Keratinocyte (primary cell): ENCODE data around the gene CACNA1C. TPM values are rescaled to one million over a fixed set of nuclear protein-coding genes. Genes with fewer than 3 reads are reported as not detected.

Source experiments
- DNase-seq: peaks from one replicate; pipeline ENCODE4 v3.0.0-alpha.2; 2011; ENCODE audit warnings: low read depth, missing footprints, low spot score
- FAIRE-seq: peaks from 2 replicates; lab custom pipeline; 2011; peaks lifted over from hg19 to GRCh38; lab: Jason Lieb, UNC
- H2AFZ ChIP-seq: 2 replicates; pipeline ENCODE4 v1.6.0; 2012; ENCODE audit warnings: low read length, control low read depth, inconsistent platforms; ENCODE audit not compliant: control insufficient read depth
- H3K27ac ChIP-seq: 2 replicates; pipeline ENCODE4 v1.5.1; 2011; ENCODE audit warnings: low read length; ENCODE audit not compliant: control insufficient read depth, insufficient read depth
- H3K27me3 ChIP-seq: 3 replicates; pipeline ENCODE4 v1.6.0; 2011; ENCODE audit warnings: low read length; ENCODE audit not compliant: control insufficient read depth, insufficient read depth; ENCODE audit errors: extremely low read depth
- H3K36me3 ChIP-seq, 2 experiments: 2 replicates in 1 of 2; 3 replicates in 1 of 2; pipeline ENCODE4 v1.5.1; 2011; ENCODE audit warnings: low read length in 2 of 2, mild to moderate bottlenecking in 1 of 2; ENCODE audit not compliant: control insufficient read depth in 2 of 2, insufficient read depth in 2 of 2; ENCODE audit errors: extremely low read depth in 1 of 2
- H3K4me1 ChIP-seq: 3 replicates; pipeline ENCODE4 v1.5.1; 2011; ENCODE audit warnings: low read length; ENCODE audit not compliant: control insufficient read depth, insufficient read depth; ENCODE audit errors: extremely low read depth
- H3K4me2 ChIP-seq: 3 replicates; pipeline ENCODE4 v1.6.0; 2011; ENCODE audit warnings: low read depth, low read length; ENCODE audit not compliant: control insufficient read depth, insufficient read depth; ENCODE audit errors: extremely low read depth
- H3K4me3 ChIP-seq, 3 experiments: fragments of 200-600 bp in 1 of 3; sonication (generic) in 1 of 3; 2 replicates in 2 of 3; 3 replicates in 1 of 3; pipeline ENCODE4 v1.5.1; 2011 to 2016; ENCODE audit warnings: low read length in 3 of 3, mild to moderate bottlenecking in 3 of 3, control low read depth in 2 of 3, inconsistent platforms in 1 of 3, low read depth in 1 of 3, mixed read lengths in 1 of 3, mixed run types in 1 of 3, moderate library complexity in 1 of 3; ENCODE audit not compliant: control insufficient read depth in 2 of 3, insufficient read depth in 2 of 3; ENCODE audit errors: extremely low read depth in 1 of 3
- H3K79me2 ChIP-seq: 2 replicates; pipeline ENCODE4 v1.6.0; 2012; ENCODE audit warnings: low read length; ENCODE audit not compliant: control insufficient read depth, insufficient read depth
- H3K9ac ChIP-seq: 3 replicates; pipeline ENCODE4 v1.6.0; 2011; ENCODE audit warnings: low read length; ENCODE audit not compliant: control insufficient read depth, insufficient read depth; ENCODE audit errors: extremely low read depth
- H3K9me1 ChIP-seq: 3 replicates; pipeline ENCODE4 v1.6.0; 2011; ENCODE audit warnings: low read length; ENCODE audit not compliant: control insufficient read depth, insufficient read depth; ENCODE audit errors: extremely low read depth
- H3K9me3 ChIP-seq: 2 replicates; pipeline ENCODE4 v1.5.1; 2012; ENCODE audit warnings: low read depth, low read length; ENCODE audit not compliant: control insufficient read depth
- H4K20me1 ChIP-seq: 3 replicates; pipeline ENCODE4 v1.6.0; 2011; ENCODE audit warnings: low read length; ENCODE audit not compliant: control insufficient read depth, insufficient read depth; ENCODE audit errors: extremely low read depth
- CTCF ChIP-seq, 3 experiments: IDR thresholded peaks in 1 of 3; conservative IDR thresholded peaks in 1 of 3; optimal IDR thresholded peaks in 1 of 3; 2 replicates in 2 of 3; 3 replicates in 1 of 3; pipeline versions ENCODE3 to v1.5.1; 2011; ENCODE audit warnings: low read length in 3 of 3, mild to moderate bottlenecking in 3 of 3, moderate library complexity in 2 of 3, control low read depth in 1 of 3, inconsistent platforms in 1 of 3; ENCODE audit not compliant: insufficient read depth in 2 of 3; ENCODE audit errors: extremely low read depth in 1 of 3
- EZH2 ChIP-seq: IDR thresholded peaks from one replicate; pipeline ENCODE4 v1.6.1; 2012; ENCODE audit warnings: inconsistent platforms, mild to moderate bottlenecking, low read length, moderate library complexity
- dilution Hi-C: fragments of 300-500 bp; cut with MboI; formaldehyde crosslinking; loops from one replicate; pipeline ENCODE4 v1.7.0; 2020; ENCODE audit warnings: low sequenced_read_pairs; ENCODE audit not compliant: extremely low pct_ligation_motif_present
- polyA plus RNA-seq, 5 experiments: library from polyadenylated mRNA; depleted of rRNA in 3 of 5; stranded (reverse) in 3 of 5; stranded (forward) in 1 of 5; unstranded in 1 of 5; fragments of >200 nt; gene quantifications; 1 replicate in 1 of 5; 2 replicates in 3 of 5; 3 replicates in 1 of 5; pipeline versions ENCODE4 v1.2.1 to v1.2.3, GENCODE V29; 2011 to 2012; ENCODE audit warnings: missing spikeins in 2 of 5, low read depth in 1 of 5, low replicate concordance in 1 of 5

Gene CACNA1C
- polyA plus RNA-seq, 1 donor (not counting 4 experiments of a cell fraction or from before 2014, with no cell fraction given), result not detected

DNA sequence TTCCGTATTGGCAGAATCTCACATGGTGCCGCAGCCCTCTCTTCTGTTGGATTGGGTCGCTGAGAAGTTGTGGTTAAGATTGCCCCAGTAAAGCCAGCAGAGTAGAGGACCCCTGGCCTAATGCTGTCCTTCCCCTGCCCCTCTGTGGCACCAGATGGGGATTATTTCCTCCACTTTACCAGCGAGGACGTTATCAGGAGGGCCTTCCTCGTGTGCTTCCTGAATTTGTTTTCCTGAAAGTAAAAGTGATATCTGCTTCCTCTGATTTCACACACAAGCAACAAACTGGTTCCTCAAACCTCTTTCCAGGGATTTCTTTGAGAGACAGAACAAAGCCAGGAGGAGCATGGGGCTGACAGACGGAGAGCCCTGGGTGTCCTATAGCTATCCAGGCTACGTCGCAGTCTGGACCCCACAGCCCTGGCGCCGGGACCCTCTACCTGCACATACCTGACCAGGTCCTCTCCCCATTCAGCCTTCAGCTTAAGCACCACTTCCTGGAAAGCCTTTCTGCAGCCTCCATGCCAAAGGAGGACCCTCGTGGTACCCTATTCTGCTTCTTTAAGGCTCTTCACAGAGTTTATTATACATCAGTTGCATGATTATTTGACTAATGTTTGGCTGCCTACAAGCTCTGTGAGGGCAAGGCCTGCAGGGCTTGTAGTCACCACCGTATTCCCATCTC is 427.2 kb downstream of the CACNA1C start:
- Histone ChIP-seq H2AFZ (no peak overlapping the region), H3K9me3 (no peaks in the 10 kb centered on the region), H3K4me2 (no peak overlapping the region), H3K9me1 (no peaks in the 10 kb centered on the region), H3K79me2 (no peaks in the 10 kb centered on the region), H3K36me3 (no peaks in the 10 kb centered on the region), H4K20me1 (no peaks in the 10 kb centered on the region), H3K4me3 (no peak overlapping the region), H3K27ac (no peak overlapping the region), H3K9ac (no peak overlapping the region), H3K27me3 (no peaks in the 10 kb centered on the region), H3K4me1 (no peaks in the 10 kb centered on the region)
- DNase-seq (no peak), FAIRE-seq (no peak)
- dilution Hi-C loops, result no loop called here
- TF ChIP-seq EZH2 (no peak), CTCF (optimal IDR thresholded peaks at IDR 0.05 in 1 of 3, IDR thresholded peaks at IDR 0.05 in 1 of 3, conservative IDR thresholded peaks at IDR 0.05 in 1 of 3; ENCODE audit: extremely low read depth in 1 of 3, insufficient read depth in 2 of 3, low read length in 3 of 3) (no peak)

DNA sequence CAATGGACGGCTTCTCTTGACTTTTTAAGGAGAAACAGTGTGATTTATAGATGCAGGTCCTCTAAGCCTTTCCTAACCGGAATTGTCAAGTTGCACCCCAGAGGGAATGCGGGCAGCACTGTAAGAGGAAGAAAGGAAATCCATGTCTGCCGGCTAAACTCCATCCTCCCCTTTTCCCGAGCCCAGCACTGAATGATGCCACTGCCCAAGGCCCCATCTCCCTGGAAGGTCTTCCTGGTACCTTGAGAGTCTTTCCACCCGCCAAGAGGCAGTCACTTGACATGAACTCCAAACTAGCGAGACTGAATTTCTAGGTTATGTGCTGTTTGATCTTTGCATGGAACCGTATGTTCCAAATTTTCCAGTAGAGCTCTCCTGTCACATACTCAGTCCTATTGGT is 428.6 kb downstream of the CACNA1C start:
- H2AFZ ChIP-seq, result no peak overlapping the region
- H3K27ac ChIP-seq, result no peak overlapping the region
- no peaks in the 10 kb centered on the region for H3K27me3 ChIP-seq
- no peaks in the 10 kb centered on the region for H3K79me2 ChIP-seq
- no peaks in the 10 kb centered on the region for H3K9me3 ChIP-seq
- H4K20me1 ChIP-seq, result no peaks in the 10 kb centered on the region
- dilution Hi-C loops, result no loop called here
- no peak overlapping the region for H3K4me2 ChIP-seq
- DNase-seq, result no peak
- no peak for FAIRE-seq
- H3K9me1 ChIP-seq, result no peaks in the 10 kb centered on the region
- H3K9ac ChIP-seq, result no peak overlapping the region
- H3K36me3 ChIP-seq, result no peaks in the 10 kb centered on the region
- H3K4me3 ChIP-seq, result no peak overlapping the region
- no peaks in the 10 kb centered on the region for H3K4me1 ChIP-seq
- TF ChIP-seq CTCF (optimal IDR thresholded peaks at IDR 0.05 in 1 of 3, IDR thresholded peaks at IDR 0.05 in 1 of 3, conservative IDR thresholded peaks at IDR 0.05 in 1 of 3; ENCODE audit: extremely low read depth in 1 of 3, insufficient read depth in 2 of 3, low read length in 3 of 3) (no peak), EZH2 (no peak)
